Measurements from ENCODE around the gene FAM210A. TPM values are rescaled to one million over a fixed set of nuclear protein-coding genes. Genes with fewer than 3 reads are reported as not detected.

FAM210A gene
- total and polyA plus RNA-seq, 2 experiments from 2014 or later = 17.2 to 17.9 TPM

DNA sequence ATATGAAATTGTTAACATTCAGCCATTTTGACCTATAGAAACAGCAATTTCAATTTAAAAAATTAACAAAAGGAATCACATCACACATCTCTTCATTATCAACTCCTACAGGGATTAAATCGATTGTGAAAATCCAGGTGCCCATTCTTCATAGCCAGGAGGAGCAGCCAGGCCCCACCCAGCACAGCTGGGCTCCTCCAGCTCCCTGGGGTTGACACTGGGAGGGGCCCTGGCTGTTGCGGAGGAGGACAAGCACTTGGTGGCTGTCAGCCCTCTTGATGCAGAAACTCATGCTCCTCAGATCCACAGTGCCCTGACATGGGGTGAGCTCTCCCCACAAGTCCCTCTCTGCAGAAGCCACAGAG lies 99.8 kb downstream of the FAM210A start (continued):
- TF ChIP-seq, protein P1, sequence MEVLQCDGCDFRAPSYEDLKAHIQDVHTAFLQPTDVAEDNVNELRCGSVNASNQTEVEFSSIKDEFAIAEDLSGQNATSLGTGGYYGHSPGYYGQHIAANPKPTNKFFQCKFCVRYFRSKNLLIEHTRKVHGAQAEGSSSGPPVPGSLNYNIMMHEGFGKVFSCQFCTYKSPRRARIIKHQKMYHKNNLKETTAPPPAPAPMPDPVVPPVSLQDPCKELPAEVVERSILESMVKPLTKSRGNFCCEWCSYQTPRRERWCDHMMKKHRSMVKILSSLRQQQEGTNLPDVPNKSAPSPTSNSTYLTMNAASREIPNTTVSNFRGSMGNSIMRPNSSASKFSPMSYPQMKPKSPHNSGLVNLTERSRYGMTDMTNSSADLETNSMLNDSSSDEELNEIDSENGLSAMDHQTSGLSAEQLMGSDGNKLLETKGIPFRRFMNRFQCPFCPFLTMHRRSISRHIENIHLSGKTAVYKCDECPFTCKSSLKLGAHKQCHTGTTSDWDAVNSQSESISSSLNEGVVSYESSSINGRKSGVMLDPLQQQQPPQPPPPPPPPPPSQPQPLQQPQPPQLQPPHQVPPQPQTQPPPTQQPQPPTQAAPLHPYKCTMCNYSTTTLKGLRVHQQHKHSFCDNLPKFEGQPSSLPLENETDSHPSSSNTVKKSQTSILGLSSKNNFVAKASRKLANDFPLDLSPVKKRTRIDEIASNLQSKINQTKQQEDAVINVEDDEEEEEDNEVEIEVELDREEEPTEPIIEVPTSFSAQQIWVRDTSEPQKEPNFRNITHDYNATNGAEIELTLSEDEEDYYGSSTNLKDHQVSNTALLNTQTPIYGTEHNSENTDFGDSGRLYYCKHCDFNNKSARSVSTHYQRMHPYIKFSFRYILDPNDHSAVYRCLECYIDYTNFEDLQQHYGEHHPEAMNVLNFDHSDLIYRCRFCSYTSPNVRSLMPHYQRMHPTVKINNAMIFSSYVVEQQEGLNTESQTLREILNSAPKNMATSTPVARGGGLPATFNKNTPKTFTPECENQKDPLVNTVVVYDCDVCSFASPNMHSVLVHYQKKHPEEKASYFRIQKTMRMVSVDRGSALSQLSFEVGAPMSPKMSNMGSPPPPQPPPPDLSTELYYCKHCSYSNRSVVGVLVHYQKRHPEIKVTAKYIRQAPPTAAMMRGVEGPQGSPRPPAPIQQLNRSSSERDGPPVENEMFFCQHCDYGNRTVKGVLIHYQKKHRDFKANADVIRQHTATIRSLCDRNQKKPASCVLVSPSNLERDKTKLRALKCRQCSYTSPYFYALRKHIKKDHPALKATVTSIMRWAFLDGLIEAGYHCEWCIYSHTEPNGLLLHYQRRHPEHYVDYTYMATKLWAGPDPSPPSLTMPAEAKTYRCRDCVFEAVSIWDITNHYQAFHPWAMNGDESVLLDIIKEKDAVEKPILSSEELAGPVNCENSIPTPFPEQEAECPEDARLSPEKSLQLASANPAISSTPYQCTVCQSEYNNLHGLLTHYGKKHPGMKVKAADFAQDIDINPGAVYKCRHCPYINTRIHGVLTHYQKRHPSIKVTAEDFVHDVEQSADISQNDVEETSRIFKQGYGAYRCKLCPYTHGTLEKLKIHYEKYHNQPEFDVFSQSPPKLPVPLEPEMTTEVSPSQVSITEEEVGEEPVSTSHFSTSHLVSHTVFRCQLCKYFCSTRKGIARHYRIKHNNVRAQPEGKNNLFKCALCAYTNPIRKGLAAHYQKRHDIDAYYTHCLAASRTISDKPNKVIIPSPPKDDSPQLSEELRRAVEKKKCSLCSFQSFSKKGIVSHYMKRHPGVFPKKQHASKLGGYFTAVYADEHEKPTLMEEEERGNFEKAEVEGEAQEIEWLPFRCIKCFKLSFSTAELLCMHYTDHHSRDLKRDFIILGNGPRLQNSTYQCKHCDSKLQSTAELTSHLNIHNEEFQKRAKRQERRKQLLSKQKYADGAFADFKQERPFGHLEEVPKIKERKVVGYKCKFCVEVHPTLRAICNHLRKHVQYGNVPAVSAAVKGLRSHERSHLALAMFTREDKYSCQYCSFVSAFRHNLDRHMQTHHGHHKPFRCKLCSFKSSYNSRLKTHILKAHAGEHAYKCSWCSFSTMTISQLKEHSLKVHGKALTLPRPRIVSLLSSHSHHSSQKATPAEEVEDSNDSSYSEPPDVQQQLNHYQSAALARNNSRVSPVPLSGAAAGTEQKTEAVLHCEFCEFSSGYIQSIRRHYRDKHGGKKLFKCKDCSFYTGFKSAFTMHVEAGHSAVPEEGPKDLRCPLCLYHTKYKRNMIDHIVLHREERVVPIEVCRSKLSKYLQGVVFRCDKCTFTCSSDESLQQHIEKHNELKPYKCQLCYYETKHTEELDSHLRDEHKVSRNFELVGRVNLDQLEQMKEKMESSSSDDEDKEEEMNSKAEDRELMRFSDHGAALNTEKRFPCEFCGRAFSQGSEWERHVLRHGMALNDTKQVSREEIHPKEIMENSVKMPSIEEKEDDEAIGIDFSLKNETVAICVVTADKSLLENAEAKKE (CRISPR knock-in tag; IDR thresholded peaks at IDR 0.05) = no peak
- TF ChIP-seq EZH2phosphoT487 (IDR thresholded peaks at IDR 0.05; ENCODE audit: unreplicated experiment) (no peak), POLR2AphosphoS5 (IDR thresholded peaks at IDR 0.05; ENCODE audit: low read depth) (no peak)

DNA sequence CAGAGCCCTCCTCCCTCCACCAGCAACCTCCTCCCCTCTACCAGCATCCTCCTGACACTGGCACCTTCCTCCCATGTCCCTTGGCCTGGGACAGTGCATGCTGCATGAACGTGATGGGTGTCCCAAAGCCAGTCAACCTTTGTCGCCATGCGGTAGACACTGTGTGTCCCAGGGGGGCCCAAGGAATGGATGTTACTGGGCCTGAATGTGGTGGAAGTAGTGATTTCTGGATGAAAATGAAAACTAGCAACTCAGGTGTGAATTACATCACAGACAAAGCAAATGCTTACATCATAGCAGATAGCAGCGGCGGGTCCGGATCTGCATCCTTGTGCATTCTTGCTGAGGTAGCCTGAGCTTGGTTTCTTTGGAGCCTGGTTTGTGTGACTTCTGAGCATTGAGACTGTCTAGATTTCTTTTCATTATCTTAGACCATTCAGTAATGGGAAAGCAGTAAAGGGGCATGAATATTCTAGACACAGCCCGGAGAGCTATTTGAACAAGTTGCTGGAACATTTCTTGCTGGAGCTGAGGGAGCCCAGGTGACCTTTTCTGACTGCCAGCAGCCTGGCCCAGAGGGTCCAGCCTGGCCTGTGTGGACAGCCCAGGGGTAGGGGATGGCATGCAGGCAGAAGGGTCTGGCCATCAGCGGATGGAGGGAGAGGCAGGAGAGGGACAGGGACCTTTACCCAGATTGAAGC lies 100.4 kb downstream of the FAM210A start:
- Histone ChIP-seq H3K27ac (ENCODE audit: low read depth) (no peak overlapping the region), H3K36me3 (ENCODE audit: insufficient read depth) (no peaks in the 10 kb centered on the region), H3K9me2 (ENCODE audit: insufficient read depth) (no peaks in the 10 kb centered on the region), H4K20me1 (replicated peaks; ENCODE audit: insufficient read depth) (no peaks in the 10 kb centered on the region), H3K4me2 (no peak overlapping the region), H3F3A (replicated peaks; ENCODE audit: low read depth) (no peaks in the 10 kb centered on the region), H3K79me2 (replicated peaks; ENCODE audit: insufficient read depth) (no peaks in the 10 kb centered on the region), H2AFZ (no peak overlapping the region), H3K27me3 (ENCODE audit: insufficient read depth) (no peaks in the 10 kb centered on the region), H3K4me3 (no peak overlapping the region), H3K4me1 (ENCODE audit: insufficient read depth) (no peaks in the 10 kb centered on the region)
- ATAC-seq (no peak), DNase-seq (ENCODE audit: low spot score) (no peak)
- Mint-ChIP-seq H3K4me3 (no peak overlapping the region), H3K9me3 (no peaks in the 10 kb centered on the region; the same call in 2 of the 3 replicates), H3K36me3 (ENCODE audit: low read depth) (no peaks in the 10 kb centered on the region), H3K27ac (no peak overlapping the region), H3K4me1 (peaks cover 6% of the 10 kb centered on the region), H3K27me3 (ENCODE audit: insufficient read depth, low read depth, poor library complexity) (peaks cover 8% of the 10 kb centered on the region)
- TF ChIP-seq JUNB (IDR thresholded peaks at IDR 0.05; ENCODE audit: unreplicated experiment) = no peak
- no peak for TF ChIP-seq STAT1 (IDR thresholded peaks at IDR 0.05; ENCODE audit: unreplicated experiment)
- no peak for TF ChIP-seq POLR2AphosphoS5 (IDR thresholded peaks at IDR 0.05; ENCODE audit: low read depth)
- TF ChIP-seq, protein P2, sequence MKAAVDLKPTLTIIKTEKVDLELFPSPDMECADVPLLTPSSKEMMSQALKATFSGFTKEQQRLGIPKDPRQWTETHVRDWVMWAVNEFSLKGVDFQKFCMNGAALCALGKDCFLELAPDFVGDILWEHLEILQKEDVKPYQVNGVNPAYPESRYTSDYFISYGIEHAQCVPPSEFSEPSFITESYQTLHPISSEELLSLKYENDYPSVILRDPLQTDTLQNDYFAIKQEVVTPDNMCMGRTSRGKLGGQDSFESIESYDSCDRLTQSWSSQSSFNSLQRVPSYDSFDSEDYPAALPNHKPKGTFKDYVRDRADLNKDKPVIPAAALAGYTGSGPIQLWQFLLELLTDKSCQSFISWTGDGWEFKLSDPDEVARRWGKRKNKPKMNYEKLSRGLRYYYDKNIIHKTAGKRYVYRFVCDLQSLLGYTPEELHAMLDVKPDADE (IDR thresholded peaks at IDR 0.05) = no peak
- TF ChIP-seq, protein P3, sequence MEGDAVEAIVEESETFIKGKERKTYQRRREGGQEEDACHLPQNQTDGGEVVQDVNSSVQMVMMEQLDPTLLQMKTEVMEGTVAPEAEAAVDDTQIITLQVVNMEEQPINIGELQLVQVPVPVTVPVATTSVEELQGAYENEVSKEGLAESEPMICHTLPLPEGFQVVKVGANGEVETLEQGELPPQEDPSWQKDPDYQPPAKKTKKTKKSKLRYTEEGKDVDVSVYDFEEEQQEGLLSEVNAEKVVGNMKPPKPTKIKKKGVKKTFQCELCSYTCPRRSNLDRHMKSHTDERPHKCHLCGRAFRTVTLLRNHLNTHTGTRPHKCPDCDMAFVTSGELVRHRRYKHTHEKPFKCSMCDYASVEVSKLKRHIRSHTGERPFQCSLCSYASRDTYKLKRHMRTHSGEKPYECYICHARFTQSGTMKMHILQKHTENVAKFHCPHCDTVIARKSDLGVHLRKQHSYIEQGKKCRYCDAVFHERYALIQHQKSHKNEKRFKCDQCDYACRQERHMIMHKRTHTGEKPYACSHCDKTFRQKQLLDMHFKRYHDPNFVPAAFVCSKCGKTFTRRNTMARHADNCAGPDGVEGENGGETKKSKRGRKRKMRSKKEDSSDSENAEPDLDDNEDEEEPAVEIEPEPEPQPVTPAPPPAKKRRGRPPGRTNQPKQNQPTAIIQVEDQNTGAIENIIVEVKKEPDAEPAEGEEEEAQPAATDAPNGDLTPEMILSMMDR (conservative IDR thresholded peaks at IDR 0.05; ENCODE audit: low read depth in 2 of 2) = no peak
- TF ChIP-seq, protein P4, sequence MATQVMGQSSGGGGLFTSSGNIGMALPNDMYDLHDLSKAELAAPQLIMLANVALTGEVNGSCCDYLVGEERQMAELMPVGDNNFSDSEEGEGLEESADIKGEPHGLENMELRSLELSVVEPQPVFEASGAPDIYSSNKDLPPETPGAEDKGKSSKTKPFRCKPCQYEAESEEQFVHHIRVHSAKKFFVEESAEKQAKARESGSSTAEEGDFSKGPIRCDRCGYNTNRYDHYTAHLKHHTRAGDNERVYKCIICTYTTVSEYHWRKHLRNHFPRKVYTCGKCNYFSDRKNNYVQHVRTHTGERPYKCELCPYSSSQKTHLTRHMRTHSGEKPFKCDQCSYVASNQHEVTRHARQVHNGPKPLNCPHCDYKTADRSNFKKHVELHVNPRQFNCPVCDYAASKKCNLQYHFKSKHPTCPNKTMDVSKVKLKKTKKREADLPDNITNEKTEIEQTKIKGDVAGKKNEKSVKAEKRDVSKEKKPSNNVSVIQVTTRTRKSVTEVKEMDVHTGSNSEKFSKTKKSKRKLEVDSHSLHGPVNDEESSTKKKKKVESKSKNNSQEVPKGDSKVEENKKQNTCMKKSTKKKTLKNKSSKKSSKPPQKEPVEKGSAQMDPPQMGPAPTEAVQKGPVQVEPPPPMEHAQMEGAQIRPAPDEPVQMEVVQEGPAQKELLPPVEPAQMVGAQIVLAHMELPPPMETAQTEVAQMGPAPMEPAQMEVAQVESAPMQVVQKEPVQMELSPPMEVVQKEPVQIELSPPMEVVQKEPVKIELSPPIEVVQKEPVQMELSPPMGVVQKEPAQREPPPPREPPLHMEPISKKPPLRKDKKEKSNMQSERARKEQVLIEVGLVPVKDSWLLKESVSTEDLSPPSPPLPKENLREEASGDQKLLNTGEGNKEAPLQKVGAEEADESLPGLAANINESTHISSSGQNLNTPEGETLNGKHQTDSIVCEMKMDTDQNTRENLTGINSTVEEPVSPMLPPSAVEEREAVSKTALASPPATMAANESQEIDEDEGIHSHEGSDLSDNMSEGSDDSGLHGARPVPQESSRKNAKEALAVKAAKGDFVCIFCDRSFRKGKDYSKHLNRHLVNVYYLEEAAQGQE (IDR thresholded peaks at IDR 0.05; ENCODE audit: unreplicated experiment) = no peak
- TF ChIP-seq EZH2phosphoT487 (IDR thresholded peaks at IDR 0.05; ENCODE audit: unreplicated experiment) = no peak
- TF ChIP-seq ZNF331 (CRISPR knock-in tag; IDR thresholded peaks at IDR 0.05; ENCODE audit: low read depth) = no peak
- no peak for TF ChIP-seq ZNF114 (CRISPR knock-in tag; IDR thresholded peaks at IDR 0.05)

Data from GM23338 (cell line).